OCI-LY7 (cell line): ENCODE data around the gene MAP6.

ENCODE experiments used
- EZH2phosphoT487 ChIP-seq: fragments of 200-600 bp; sonication (generic); IDR thresholded peaks from 2 replicates; pipeline ENCODE4 v1.6.1; 2018; ENCODE audit warnings: low read depth, borderline replicate concordance, mild to moderate bottlenecking, mixed run types, antibody characterized with exemption, low read length, moderate library complexity, mixed read lengths
- TF ChIP-seq, protein P1 (sequence below): fragments of 200-600 bp; sonication (generic); conservative IDR thresholded peaks from 2 replicates; pipeline ENCODE4 v1.5.1; 2014; ENCODE audit warnings: mild to moderate bottlenecking, antibody characterized with exemption, low read length, moderate library complexity, mixed read lengths

DNA sequence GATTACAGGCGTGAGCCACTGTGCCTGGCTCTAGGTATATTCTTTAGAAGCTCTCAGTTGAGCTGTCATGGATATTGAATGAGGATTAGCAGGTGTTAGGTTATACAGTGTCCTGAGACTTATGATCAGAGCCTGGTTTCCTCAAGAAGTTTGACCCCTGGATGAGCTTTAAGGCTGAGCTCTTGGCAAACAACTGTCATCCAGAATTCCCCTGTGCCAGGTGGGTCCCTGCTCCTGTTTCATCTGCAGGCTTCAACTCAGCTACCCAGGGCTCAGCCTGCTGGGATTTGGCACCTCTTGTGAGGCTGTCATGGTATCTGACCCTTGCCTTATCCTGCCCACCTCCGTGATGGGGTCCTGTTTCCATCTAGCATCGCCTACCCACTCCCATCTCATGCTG is 82.4 kb downstream of the MAP6 start:
- TF ChIP-seq, protein P1, sequence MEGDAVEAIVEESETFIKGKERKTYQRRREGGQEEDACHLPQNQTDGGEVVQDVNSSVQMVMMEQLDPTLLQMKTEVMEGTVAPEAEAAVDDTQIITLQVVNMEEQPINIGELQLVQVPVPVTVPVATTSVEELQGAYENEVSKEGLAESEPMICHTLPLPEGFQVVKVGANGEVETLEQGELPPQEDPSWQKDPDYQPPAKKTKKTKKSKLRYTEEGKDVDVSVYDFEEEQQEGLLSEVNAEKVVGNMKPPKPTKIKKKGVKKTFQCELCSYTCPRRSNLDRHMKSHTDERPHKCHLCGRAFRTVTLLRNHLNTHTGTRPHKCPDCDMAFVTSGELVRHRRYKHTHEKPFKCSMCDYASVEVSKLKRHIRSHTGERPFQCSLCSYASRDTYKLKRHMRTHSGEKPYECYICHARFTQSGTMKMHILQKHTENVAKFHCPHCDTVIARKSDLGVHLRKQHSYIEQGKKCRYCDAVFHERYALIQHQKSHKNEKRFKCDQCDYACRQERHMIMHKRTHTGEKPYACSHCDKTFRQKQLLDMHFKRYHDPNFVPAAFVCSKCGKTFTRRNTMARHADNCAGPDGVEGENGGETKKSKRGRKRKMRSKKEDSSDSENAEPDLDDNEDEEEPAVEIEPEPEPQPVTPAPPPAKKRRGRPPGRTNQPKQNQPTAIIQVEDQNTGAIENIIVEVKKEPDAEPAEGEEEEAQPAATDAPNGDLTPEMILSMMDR = no peak
- no peak for TF ChIP-seq EZH2phosphoT487
